Esophagus muscularis mucosa (tissue), 4 donors: ENCODE data around the gene SFN. TPM values are rescaled to one million over a fixed set of nuclear protein-coding genes. Genes with fewer than 3 reads are reported as not detected.

Experiments used
- DNase-seq: peaks from one replicate; pipeline ENCODE4 v3.0.0-alpha.2; 2017; ENCODE audit errors: extremely low spot score
- H3K27ac ChIP-seq, 4 donors: fragments of 200-600 bp; sonication (generic); replicated peaks in 1 of 4; 1 replicate in 3 of 4; 2 replicates in 1 of 4; pipeline ENCODE4 v1.5.1; 2016 to 2019; ENCODE audit warnings: mild to moderate bottlenecking in 1 of 4
- H3K27me3 ChIP-seq, 4 donors: fragments of 200-600 bp; sonication (generic); one replicate each; pipeline versions ENCODE4 v1.5.1 to v1.6.0; 2016 to 2019
- H3K36me3 ChIP-seq, 4 donors: fragments of 200-600 bp; sonication (generic); one replicate each; pipeline ENCODE4 v1.5.1; 2016 to 2019
- H3K4me1 ChIP-seq, 4 donors: fragments of 200-600 bp; sonication (generic); one replicate each; pipeline ENCODE4 v1.5.1; 2016 to 2019
- H3K4me3 ChIP-seq, 4 donors: fragments of 200-600 bp; sonication (generic); 1 replicate in 2 of 4; 2 replicates in 2 of 4; pipeline ENCODE4 v1.5.1; 2016 to 2019; ENCODE audit warnings: mild to moderate bottlenecking in 4 of 4, moderate library complexity in 1 of 4
- H3K9me3 ChIP-seq, 4 donors: fragments of 200-600 bp; sonication (generic); 1 replicate in 3 of 4; 2 replicates in 1 of 4; pipeline ENCODE4 v1.5.1; 2016 to 2019
- EP300 ChIP-seq: sonication (generic); formaldehyde crosslinking; IDR thresholded peaks from one replicate; pipeline ENCODE4 v1.6.1; 2017; ENCODE audit warnings: antibody characterized with exemption
- POLR2A ChIP-seq: fragments of 450-650 bp; IDR thresholded peaks from one replicate; pipeline ENCODE4 v1.6.1; 2017; ENCODE audit warnings: antibody characterized with exemption, moderate library complexity, mild to moderate bottlenecking, low read depth
- POLR2AphosphoS5 ChIP-seq, 2 donors: sonication (generic); formaldehyde crosslinking; IDR thresholded peaks; one replicate each; pipeline ENCODE4 v1.6.1; 2017; ENCODE audit warnings: antibody characterized with exemption in 2 of 2
- WGBS: methylation state at CpG from one replicate; pipeline ENCODE4 v1.1.5; 2018; 5-methylcytosine and 5-hydroxymethylcytosine counted together
- intact Hi-C: fragments of 100-400 bp; cut with DNase I; formaldehyde crosslinking; loops from one replicate; pipeline ENCODE4 v1.15.1; 2023
- total RNA-seq, 4 donors: library from RNA; depleted of rRNA; stranded (reverse); fragments of >200 nt; gene quantifications; one replicate each; pipeline versions ENCODE4 v1.1.0 to v1.2.1, GENCODE V29; 2016
- TF ChIP-seq, protein P1 (sequence below), 3 experiments: fragments of 200-600 bp in 2 of 3; fragments of 450-650 bp in 1 of 3; sonication (generic) in 2 of 3; IDR thresholded peaks; one replicate each; pipeline ENCODE4 v1.5.1; 2017 to 2019; ENCODE audit warnings: antibody characterized with exemption in 3 of 3, mild to moderate bottlenecking in 2 of 3, moderate library complexity in 1 of 3

Gene SFN
- total RNA-seq, 4 donors from 2014 or later: 0.33 to 1.7 TPM; not detected in 2

DNA sequence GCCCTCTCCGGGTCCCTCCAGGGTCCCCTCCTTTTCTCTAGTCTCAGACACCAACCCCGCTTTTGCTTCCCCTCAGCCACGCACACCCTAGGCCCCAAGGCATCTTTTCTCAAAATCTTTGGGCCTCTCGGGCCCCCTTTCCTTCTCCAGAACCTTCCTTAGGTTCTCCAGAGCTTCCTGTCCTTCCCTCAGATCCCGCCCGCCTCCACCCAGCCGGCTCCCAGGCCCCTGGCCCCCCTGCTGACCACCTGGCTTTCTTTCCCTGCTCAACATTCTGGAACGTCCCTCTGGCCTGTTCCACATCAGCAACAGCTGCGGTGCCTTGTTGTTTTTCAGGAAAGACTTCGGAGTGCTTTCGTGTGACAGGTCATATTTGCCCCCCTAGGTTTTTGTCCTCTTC lies 35.3 kb upstream of the SFN start:
- Histone ChIP-seq H3K27ac (peak overlapping the region; percentile 62 to 81 (median 80)), H3K36me3 (peaks cover 5 to 25% (median 13%) of the 10 kb centered on the region in 4 donors), H3K27me3 (no peaks in the 10 kb centered on the region), H3K4me3 (peak overlapping the region; percentile 71 to 84 (median 81)), H3K4me1 (peaks cover 30 to 45% (median 44%) of the 10 kb centered on the region in 4 donors), H3K9me3 (no peaks in the 10 kb centered on the region)
- intact Hi-C loops: no loop called here
- DNase-seq: no peak
- TF ChIP-seq, protein P1, sequence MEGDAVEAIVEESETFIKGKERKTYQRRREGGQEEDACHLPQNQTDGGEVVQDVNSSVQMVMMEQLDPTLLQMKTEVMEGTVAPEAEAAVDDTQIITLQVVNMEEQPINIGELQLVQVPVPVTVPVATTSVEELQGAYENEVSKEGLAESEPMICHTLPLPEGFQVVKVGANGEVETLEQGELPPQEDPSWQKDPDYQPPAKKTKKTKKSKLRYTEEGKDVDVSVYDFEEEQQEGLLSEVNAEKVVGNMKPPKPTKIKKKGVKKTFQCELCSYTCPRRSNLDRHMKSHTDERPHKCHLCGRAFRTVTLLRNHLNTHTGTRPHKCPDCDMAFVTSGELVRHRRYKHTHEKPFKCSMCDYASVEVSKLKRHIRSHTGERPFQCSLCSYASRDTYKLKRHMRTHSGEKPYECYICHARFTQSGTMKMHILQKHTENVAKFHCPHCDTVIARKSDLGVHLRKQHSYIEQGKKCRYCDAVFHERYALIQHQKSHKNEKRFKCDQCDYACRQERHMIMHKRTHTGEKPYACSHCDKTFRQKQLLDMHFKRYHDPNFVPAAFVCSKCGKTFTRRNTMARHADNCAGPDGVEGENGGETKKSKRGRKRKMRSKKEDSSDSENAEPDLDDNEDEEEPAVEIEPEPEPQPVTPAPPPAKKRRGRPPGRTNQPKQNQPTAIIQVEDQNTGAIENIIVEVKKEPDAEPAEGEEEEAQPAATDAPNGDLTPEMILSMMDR (IDR thresholded peaks at IDR 0.05): no peak
- TF ChIP-seq POLR2AphosphoS5 (IDR thresholded peaks at IDR 0.05) (no peak), POLR2A (no peak), EP300 (no peak)
- 32% methylated on average over 11 of the region's 11 CpGs for WGBS

DNA sequence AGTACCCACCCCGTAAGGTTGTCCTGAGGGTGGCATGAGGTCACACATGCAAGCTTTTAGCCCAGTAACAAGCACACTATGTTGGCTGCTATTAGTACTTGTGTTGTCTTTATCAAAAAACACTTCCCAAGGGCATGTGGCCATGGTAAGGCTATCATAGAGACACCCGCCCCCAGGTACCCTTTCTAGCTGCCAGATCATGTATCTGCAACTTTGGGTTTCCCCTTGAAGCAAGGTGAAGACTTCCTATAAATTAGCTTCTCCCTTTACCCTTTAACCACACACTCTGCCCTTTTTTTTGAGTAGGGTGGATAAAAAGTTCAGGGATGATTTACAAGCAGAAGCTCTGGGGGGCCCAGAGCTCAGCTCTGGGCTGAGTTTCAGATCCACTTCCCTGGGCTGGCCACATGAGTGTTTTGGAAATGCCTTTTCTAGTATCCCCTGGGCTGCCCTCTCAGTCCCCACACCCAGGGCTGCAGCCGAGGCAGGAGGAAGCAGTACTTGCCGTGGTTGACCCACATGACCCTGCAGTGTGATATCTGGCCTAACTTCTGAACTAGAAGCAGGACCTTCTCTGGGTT lies 34.4 kb upstream of the SFN start:
- H3K4me1 ChIP-seq: peaks cover 30 to 45% (median 44%) of the 10 kb centered on the region in 4 donors
- H3K27ac ChIP-seq: peak overlapping the region in 2 of 4 donors; percentile 9 to 81
- intact Hi-C loops: no loop called here
- no peaks in the 10 kb centered on the region for H3K9me3 ChIP-seq
- WGBS: 72% methylated on average over 4 of the region's 4 CpGs
- H3K27me3 ChIP-seq: no peaks in the 10 kb centered on the region
- TF ChIP-seq POLR2A: no peak
- no peak for DNase-seq
- H3K4me3 ChIP-seq: peak overlapping the region in 1 of 4 donors; percentile 17
- H3K36me3 ChIP-seq: peaks cover 11 to 34% (median 21%) of the 10 kb centered on the region in 4 donors

DNA sequence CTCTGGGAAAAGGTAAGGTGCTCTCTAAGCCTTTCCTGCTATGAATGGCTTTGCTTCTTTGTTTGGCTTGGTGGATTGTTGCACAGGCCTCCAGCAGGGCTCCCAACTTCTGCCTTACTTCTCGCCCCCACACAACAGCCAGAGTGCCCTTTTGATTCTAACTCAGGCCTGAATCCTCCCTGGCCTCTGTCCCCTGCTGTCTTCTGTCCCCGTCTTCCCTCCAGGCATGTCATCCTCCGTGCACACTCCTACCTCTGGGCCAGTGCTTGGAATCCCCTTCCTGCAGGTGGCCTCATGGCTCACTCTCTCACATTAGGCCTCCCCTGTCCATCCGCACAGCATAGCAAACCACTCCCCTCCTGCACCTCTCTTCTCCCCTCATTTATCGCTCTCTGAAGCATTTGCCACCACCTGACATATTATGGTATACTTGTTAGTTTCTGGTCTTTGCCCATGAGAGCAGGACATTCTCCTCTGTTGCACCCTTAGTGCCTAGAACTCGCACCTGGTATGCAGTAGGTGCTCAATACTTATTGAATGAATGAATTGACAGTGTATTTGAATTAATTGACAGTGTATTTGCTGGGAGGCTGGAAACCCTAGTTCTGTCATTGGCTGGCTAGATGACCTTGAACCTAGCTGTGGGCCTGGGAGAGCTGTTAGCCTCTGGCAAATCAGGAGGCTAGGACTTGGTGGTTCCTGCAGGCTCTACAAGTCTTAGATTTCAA lies 33.6 kb upstream of the SFN start:
- peaks cover 30 to 45% (median 44%) of the 10 kb centered on the region in 4 donors for H3K4me1 ChIP-seq
- H3K4me3 ChIP-seq: no peak overlapping the region
- 86% methylated on average over 6 of the region's 6 CpGs for WGBS
- H3K27ac ChIP-seq: no peak overlapping the region
- TF ChIP-seq EP300 (no peak), POLR2AphosphoS5 (IDR thresholded peaks at IDR 0.05) (no peak), POLR2A (no peak)
- TF ChIP-seq, protein P1 (IDR thresholded peaks at IDR 0.05): no peak
- H3K27me3 ChIP-seq: no peaks in the 10 kb centered on the region
- no peaks in the 10 kb centered on the region for H3K9me3 ChIP-seq
- H3K36me3 ChIP-seq: peaks cover 19 to 42% (median 30%) of the 10 kb centered on the region in 4 donors
- no peak for DNase-seq
- intact Hi-C loops: no loop called here

DNA sequence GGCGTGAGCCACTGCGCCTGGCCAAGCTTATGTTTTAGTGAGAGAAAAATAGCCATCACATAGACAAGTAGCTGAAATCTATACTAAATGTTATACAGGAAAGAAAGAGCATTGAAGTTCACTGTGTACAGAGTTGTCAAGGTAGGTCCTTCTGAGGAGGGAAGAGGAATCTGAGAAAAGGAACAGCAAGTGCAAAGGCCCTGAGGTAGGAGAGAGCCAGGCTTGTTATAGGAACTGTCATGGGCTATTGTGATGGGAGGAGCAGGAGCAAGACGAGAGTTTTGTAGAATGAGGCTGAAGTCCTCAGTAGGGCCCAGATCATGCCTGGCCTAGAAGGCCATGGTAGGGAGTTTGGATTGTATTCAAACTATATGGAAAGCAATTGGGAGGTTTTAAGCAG lies 31.9 kb upstream of the SFN start:
- intact Hi-C loops: no loop called here
- Histone ChIP-seq H3K4me3 (no peak overlapping the region), H3K27ac (no peak overlapping the region), H3K27me3 (no peaks in the 10 kb centered on the region), H3K4me1 (peaks cover 26 to 36% (median 36%) of the 10 kb centered on the region in 4 donors), H3K36me3 (peaks cover 22 to 59% (median 47%) of the 10 kb centered on the region in 4 donors), H3K9me3 (no peaks in the 10 kb centered on the region)
- 98% methylated on average over 3 of the region's 3 CpGs for WGBS
- TF ChIP-seq, protein P1 (IDR thresholded peaks at IDR 0.05): no peak
- no peak for DNase-seq

DNA sequence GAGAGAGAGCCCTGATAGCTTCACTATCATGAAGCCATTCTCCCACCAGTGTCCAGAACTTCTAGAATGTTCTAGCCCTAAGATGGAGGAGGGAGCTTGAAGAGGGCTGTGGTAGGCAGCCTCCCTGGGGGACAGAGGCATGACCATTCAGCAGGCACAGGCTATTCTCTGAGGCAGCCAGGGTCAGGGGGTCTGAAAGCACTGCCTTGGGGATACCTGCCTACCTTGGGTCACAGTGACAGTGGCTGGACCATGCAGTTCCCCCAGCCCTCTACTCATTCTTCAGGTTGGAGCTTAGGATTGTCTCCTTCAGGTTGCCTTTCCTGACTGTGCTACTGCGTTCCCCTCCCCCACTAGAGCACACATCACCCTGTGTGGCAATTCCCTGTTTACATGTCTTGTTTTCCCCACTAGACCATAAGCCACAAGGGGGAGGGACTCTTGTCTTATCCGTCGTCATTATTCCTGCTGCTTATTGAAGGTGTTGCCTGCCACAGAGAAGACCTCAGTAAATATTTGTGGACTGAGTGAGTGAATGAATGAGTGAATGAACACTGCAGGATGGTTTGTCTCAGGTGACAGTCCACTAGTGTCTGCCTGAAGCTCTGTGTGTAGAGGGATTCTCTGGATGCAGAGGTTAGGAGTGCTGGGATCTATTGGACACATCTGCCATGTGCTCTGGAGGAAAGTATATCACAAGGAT lies 31.3 kb upstream of the SFN start:
- Histone ChIP-seq H3K27me3 (no peaks in the 10 kb centered on the region), H3K27ac (no peak overlapping the region), H3K9me3 (no peaks in the 10 kb centered on the region), H3K4me3 (no peak overlapping the region), H3K4me1 (peaks cover 25 to 33% (median 33%) of the 10 kb centered on the region in 4 donors), H3K36me3 (peaks cover 22 to 62% (median 51%) of the 10 kb centered on the region in 4 donors)
- DNase-seq: no peak
- TF ChIP-seq POLR2AphosphoS5 (IDR thresholded peaks at IDR 0.05) (no peak), EP300 (no peak), POLR2A (no peak)
- TF ChIP-seq, protein P1 (IDR thresholded peaks at IDR 0.05): no peak
- intact Hi-C loops: no loop called here
- 62% methylated on average over 3 of the region's 3 CpGs for WGBS
